Loucy (cell line): ENCODE results near the gene C8G.

Source experiments
- H2AFZ ChIP-seq: fragments of 200-600 bp; sonication (generic); 2 replicates; pipeline ENCODE4 v1.6.0; 2016; ENCODE audit warnings: antibody characterized with exemption, mild to moderate bottlenecking, low read length, moderate library complexity
- H3F3A ChIP-seq: fragments of 200-600 bp; 2 replicates; pipeline ENCODE4 v1.6.0; 2016; ENCODE audit warnings: antibody characterized with exemption, low read depth, mild to moderate bottlenecking
- H3K27me3 ChIP-seq: fragments of 200-600 bp; sonication (generic); 2 replicates; pipeline ENCODE4 v1.6.1; 2014; ENCODE audit warnings: low read length, mild to moderate bottlenecking; ENCODE audit not compliant: insufficient read depth, poor library complexity, severe bottlenecking
- H3K36me3 ChIP-seq: fragments of 200-600 bp; sonication (generic); 2 replicates; pipeline ENCODE4 v1.6.1; 2016; ENCODE audit warnings: low read length; ENCODE audit not compliant: insufficient read depth
- H3K4me1 ChIP-seq: fragments of 200-600 bp; sonication (generic); 2 replicates; pipeline ENCODE4 v1.5.1; 2014; ENCODE audit warnings: low read length, mild to moderate bottlenecking; ENCODE audit not compliant: insufficient read depth, poor library complexity, severe bottlenecking
- H3K4me2 ChIP-seq: fragments of 200-600 bp; sonication (generic); 2 replicates; pipeline ENCODE4 v1.6.0; 2014; ENCODE audit warnings: antibody characterized with exemption, low read length, low read depth, mild to moderate bottlenecking; ENCODE audit not compliant: poor library complexity, severe bottlenecking
- H3K4me3 ChIP-seq: fragments of 200-600 bp; sonication (generic); 2 replicates; pipeline ENCODE4 v1.5.1; 2014; ENCODE audit warnings: low read length, mild to moderate bottlenecking, mixed read lengths; ENCODE audit not compliant: poor library complexity, severe bottlenecking
- H3K79me2 ChIP-seq: fragments of 200-600 bp; sonication (generic); 2 replicates; pipeline ENCODE4 v1.6.1; 2014; ENCODE audit warnings: low read length; ENCODE audit not compliant: insufficient read depth
- H3K9ac ChIP-seq: fragments of 200-600 bp; sonication (generic); 2 replicates; pipeline ENCODE4 v1.6.0; 2014; ENCODE audit warnings: mild to moderate bottlenecking, low read depth, low read length, moderate library complexity; ENCODE audit not compliant: poor library complexity, severe bottlenecking
- H3K9me2 ChIP-seq: fragments of 200-600 bp; sonication (generic); replicated peaks from 2 replicates; pipeline ENCODE4 v1.6.1; 2016; ENCODE audit warnings: low read depth, low read length, mixed read lengths
- H3K9me3 ChIP-seq: fragments of 200-600 bp; sonication (generic); 2 replicates; pipeline ENCODE4 v1.6.1; 2014; ENCODE audit warnings: mild to moderate bottlenecking, antibody characterized with exemption, low read length, low read depth; ENCODE audit not compliant: insufficient read depth
- H4K20me1 ChIP-seq: fragments of 200-600 bp; sonication (generic); 2 replicates; pipeline ENCODE4 v1.6.0; 2014; ENCODE audit warnings: antibody characterized with exemption, low read length, mild to moderate bottlenecking; ENCODE audit not compliant: insufficient read depth, poor library complexity, severe bottlenecking
- EZH2phosphoT487 ChIP-seq: fragments of 200-600 bp; IDR thresholded peaks from 2 replicates; pipeline ENCODE4 v1.6.1; 2018; ENCODE audit warnings: antibody characterized with exemption, mild to moderate bottlenecking, moderate library complexity, borderline replicate concordance
- TF ChIP-seq, protein P1 (sequence below): fragments of 200-600 bp; sonication (generic); conservative IDR thresholded peaks from 2 replicates; pipeline ENCODE4 v1.5.1; 2014; ENCODE audit warnings: mild to moderate bottlenecking, antibody characterized with exemption, low read length

The C8G gene

GRCh38 chr9:136941231-136942111 lies 3.6 kb upstream of the C8G start:
- Histone ChIP-seq H3K9me2 (no peaks in the 10 kb centered on the region), H2AFZ (no peak overlapping the region), H3K36me3 (peaks cover 24% of the 10 kb centered on the region; the same call in 1 of the 2 replicates), H3K4me1 (peaks cover 12% of the 10 kb centered on the region), H3K4me3 (no peak overlapping the region), H3F3A (no peaks in the 10 kb centered on the region), H3K27me3 (no peaks in the 10 kb centered on the region), H3K79me2 (peaks cover 26% of the 10 kb centered on the region), H3K9ac (no peak overlapping the region), H3K4me2 (no peak overlapping the region), H4K20me1 (peaks cover 29% of the 10 kb centered on the region), H3K9me3 (no peaks in the 10 kb centered on the region)
- TF ChIP-seq, protein P1, sequence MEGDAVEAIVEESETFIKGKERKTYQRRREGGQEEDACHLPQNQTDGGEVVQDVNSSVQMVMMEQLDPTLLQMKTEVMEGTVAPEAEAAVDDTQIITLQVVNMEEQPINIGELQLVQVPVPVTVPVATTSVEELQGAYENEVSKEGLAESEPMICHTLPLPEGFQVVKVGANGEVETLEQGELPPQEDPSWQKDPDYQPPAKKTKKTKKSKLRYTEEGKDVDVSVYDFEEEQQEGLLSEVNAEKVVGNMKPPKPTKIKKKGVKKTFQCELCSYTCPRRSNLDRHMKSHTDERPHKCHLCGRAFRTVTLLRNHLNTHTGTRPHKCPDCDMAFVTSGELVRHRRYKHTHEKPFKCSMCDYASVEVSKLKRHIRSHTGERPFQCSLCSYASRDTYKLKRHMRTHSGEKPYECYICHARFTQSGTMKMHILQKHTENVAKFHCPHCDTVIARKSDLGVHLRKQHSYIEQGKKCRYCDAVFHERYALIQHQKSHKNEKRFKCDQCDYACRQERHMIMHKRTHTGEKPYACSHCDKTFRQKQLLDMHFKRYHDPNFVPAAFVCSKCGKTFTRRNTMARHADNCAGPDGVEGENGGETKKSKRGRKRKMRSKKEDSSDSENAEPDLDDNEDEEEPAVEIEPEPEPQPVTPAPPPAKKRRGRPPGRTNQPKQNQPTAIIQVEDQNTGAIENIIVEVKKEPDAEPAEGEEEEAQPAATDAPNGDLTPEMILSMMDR = no peak
- TF ChIP-seq EZH2phosphoT487 = no peak

- Histone ChIP-seq H3K4me3 (peak overlapping the region; percentile 98), H4K20me1 (peaks cover 29% of the 10 kb centered on the region)
Observed at GRCh38 chr9:136942112-136942880, 2.7 kb upstream of the C8G start.

DNA sequence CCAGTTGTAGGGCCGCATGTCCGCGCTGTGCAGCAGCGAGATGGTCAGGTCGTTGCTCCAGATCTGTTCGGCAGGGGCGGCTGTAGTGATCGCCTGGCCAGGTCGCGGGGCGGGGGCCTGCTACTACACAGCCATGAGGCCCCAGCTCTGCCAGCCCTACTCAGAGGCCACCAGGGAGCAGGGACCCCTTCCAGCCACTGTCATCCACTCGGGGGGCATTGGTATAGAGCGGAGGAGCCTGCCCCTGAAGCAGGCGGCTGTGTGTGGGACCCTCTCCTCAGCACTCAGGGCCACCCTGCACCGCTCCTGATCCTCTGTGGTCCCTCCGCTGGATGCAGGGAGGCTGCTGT lies 2.2 kb upstream of the C8G start:
- H3K4me2 ChIP-seq = peak overlapping the region; percentile 94
- H3F3A ChIP-seq = no peaks in the 10 kb centered on the region
- H2AFZ ChIP-seq = no peak overlapping the region
- no peaks in the 10 kb centered on the region for H3K27me3 ChIP-seq
- H3K9ac ChIP-seq = peak overlapping the region; percentile 95
- H3K9me2 ChIP-seq = no peaks in the 10 kb centered on the region
- H4K20me1 ChIP-seq = peaks cover 29% of the 10 kb centered on the region
- peaks cover 26% of the 10 kb centered on the region for H3K79me2 ChIP-seq
- peaks cover 12% of the 10 kb centered on the region for H3K4me1 ChIP-seq
- H3K9me3 ChIP-seq = no peaks in the 10 kb centered on the region
- H3K36me3 ChIP-seq = peaks cover 24% of the 10 kb centered on the region; the same call in 1 of the 2 replicates
- TF ChIP-seq, protein P1 = no peak
- no peak for TF ChIP-seq EZH2phosphoT487
- peak overlapping the region; percentile 98 for H3K4me3 ChIP-seq

More at GRCh38 chr9:136942112-136942880, 2.7 kb upstream of the C8G start:
- peaks cover 24% of the 10 kb centered on the region; the same call in 1 of the 2 replicates for H3K36me3 ChIP-seq
- H3K4me1 ChIP-seq = peaks cover 12% of the 10 kb centered on the region
- no peak overlapping the region for H3K9ac ChIP-seq
- TF ChIP-seq, protein P1 = no peak
- TF ChIP-seq EZH2phosphoT487 = no peak
- H3K9me2 ChIP-seq = no peaks in the 10 kb centered on the region
- H3F3A ChIP-seq = no peaks in the 10 kb centered on the region
- peaks cover 26% of the 10 kb centered on the region for H3K79me2 ChIP-seq
- H3K27me3 ChIP-seq = no peaks in the 10 kb centered on the region
- H3K4me2 ChIP-seq = peak overlapping the region; percentile 94
- no peaks in the 10 kb centered on the region for H3K9me3 ChIP-seq
- H2AFZ ChIP-seq = no peak overlapping the region
